ENCODE data around the gene IL18.
"Not testable (repeated sequence)": the region's sequence is repeated elsewhere in the genome, so short reads cannot be mapped to it uniquely, and the experiment has no call there.

IL18 gene

DNA sequence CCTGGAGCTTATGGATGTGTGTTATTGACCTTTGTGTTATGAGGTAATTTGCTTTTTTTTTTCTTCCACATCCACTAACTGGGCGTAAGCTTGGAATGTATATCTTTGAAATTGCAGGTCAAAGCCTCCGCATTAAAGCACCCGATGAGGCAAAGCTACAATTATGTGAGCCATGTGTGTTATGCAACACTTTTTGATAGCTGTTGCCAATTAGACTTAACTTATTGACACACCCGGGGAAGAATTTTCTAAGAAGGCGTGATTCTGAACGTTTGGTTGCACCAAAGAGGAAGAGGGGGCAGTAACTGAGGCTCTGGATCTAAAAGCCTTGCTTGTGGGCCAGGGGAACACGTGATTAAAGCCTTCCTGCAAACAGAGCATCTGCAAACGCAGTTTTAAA, 2.7 kb upstream of the IL18 start:
- no peak for DNase-seq

DNA sequence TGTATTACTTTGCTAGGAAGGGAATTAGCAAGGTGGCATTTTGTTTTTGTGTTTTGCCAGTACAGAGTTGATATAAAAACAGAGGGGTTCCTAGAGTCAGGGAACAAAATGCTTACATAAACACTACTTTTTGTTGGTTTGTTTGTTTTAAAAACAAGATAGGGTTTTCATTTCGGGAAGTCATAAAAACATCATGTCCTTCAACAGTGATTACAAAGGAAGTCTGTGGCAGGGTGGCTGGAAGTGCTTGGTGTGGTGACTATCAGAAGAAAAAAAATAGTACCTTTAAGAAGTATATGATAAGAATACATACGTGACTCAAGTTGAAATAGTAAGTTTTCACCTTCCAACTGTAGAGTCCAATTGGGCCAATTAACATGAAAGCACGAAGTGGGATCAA, 1.2 kb upstream of the IL18 start:
- no peak for DNase-seq

DNA sequence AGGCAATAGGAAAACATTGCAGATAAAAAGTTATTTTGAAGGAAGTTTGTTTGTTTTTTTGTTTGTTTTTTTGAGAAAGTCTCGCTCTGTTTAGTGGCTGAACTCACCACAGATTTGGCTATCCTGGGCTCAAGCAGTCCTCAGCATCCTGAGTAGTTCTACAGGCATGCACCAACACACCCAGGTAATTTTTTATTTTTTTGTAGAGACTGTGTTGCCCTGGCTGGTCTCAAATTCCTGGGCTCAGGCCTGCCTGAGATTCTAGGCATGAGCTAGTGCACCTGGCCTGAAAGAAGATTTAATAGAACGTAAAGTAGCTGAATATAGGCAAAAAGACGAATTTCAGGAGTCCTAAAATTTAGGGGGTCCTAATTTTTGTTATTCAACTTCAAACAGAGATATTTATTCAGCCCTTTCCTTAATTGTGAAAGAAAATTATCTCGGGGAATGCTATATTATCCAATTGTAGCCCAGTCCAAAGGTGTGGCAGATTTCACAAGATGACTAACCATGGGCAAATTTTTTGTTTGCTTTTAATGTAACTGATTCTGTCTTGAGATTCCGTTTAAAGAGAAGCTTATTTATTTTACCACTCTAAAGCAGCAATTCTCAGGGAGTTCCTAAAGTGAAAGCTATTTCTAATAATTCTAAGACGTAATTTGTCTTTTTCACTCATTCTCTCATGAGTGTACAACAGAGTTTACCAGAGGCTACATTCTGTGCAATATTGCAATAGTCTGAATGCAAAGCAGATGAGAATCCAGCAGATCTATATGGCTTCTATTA, 940 bp downstream of the IL18 start:
- DNase-seq = no peak

DNA sequence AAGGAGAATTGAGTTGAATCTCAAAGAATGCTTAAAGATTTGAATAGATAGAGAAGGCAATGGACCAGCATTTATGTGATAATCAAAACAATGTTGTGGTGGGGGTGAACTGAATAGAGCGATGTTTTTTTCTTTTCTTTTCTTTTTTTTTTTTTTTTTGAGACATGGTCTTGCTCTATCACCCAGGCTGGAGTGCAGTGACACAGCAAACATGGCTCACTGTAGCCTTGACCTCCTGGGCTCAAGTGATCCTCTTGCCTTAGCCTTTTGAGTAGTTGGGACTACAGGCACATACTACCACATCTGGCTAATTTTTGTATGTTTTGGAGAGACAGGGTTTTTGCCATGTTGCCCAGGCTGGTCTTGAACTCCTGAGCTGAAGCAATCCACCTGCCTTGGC, 1.7 kb downstream of the IL18 start:
- DNase-seq = not testable (repeated sequence)

DNA sequence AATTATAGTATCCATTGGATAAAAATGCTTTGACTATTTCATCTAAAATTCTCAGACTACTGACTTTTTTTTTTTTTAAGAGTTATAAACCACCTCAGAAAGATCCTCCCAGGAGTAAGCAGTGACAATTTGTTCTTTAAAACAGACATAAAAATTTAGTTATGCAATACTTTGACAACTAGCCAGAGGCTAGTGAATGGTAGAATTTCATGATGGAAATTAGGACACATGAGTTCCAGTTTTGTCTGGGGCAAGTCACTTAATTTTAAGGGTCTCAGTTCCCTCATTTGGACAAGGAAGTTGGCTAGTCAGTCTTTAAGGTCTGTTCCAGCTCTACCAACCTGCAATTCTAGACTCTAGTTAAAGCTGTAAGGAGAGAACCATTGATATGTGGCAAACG, 2.9 kb downstream of the IL18 start:
- DNase-seq = no peak

DNA sequence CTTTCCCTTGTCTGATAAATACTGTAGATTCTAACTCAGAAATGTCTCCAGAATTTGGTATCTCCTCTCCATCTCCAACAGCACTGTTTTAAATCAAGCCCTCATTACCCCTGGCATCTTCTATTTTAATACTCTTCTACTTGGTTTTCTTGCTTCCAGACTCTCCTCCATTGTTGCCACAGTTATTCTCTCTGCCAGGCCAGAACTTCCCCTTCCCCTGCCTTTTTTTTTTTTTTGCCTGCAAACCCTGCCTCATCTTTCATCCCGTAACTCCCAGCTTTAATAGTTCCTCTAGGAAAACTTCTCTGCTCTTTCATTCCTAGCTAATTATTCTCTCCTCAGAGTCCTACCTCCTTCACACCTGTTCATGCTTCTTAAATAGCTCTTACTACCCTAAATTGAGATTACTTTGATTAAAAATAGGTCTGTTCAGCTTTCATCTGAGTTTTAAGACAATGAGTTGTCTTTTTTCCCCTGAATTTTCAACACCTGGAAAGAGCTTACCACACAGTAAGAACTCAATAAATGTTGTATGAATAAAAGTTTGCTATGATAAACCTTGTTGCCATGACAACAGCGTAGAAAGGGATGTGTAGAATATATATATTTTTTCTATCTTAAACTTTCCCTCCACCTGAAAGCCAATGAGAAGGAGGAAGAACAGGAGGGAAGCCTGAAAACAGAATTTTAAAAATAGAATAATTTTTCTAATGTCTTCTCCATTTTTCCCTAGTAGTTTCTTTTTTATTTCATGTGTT, 3.6 kb downstream of the IL18 start:
- no peak for DNase-seq

DNA sequence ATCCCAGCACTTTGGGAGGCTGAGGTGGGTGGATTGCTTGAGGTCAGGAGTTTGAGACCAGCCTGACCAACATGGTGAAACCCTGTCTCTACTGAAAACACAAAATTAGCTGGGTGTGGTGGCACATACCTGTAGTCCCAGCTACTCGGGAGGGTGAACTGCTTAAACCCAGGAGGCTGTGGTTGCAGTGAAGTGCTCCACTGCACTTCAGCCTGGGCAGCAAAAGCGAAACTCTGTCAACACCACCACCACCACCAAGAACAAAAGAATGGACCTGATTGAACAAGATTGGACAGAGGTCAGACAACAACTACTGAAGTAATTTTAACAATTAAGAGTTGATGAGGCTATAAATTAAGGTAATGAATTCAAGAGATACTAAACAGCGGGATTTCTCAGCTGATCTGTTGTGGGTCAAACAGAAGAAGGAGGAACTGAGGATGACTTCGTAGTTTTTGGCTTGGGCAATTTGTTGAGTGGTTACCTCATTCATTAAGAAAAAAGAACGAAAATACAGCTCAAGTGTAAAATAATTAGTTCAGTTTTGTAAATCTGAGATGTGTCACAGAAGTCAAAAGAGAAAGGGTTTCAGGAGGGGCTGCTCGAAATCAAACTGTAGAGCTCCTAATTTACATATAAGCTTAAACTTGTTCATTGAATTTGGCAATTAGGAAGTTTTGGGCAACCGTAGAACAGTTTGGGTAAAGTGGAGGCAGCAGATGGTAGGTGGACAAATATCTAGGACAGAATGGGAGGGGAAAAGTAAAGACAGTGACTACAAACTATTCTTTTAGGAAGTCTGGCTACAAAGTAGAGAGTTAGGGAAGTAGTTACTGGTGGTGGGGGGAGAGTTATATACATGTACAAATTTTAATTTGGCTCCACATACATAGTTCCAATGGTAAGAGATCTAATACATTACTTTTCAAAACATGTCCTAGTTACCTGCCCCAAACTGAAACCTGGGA, 4.5 kb downstream of the IL18 start:
- no peak for DNase-seq

DNA sequence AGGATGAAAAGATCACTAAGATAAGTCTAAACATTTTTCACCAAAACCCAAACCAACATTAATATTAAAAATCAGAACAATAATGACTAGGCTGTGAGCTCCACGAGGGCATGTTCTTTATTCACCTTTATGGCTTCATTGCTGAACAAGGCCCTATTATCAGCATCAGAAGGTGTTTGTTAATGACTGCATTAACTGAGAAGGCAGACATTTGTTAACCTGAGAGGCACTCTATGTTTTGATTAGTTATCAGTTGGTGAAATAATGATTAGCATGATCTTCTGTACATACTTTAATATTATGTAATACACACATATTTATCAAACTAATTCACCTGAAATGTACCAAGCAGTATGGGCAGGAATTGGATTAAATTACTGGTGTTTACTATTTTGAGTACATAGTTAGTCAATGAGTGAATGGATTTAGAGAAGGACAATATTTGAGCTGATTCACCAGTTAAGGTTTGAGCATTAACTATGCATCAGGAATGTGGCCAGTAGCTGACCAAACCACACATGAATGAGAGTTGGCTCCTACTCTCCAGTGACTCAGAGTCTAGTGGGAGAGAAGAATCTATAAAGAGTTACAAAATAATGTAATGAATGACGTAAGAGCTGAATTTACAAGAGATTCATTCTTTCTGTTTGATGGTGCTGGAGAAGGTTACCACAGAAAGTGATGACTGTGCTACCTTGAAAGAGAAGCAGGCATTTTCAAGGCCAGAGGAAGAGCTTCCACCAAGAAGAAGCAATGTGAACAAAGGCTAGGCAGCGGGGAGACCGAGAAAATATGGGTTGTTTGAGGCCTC, 6.7 kb downstream of the IL18 start:
- no peak for DNase-seq

DNA sequence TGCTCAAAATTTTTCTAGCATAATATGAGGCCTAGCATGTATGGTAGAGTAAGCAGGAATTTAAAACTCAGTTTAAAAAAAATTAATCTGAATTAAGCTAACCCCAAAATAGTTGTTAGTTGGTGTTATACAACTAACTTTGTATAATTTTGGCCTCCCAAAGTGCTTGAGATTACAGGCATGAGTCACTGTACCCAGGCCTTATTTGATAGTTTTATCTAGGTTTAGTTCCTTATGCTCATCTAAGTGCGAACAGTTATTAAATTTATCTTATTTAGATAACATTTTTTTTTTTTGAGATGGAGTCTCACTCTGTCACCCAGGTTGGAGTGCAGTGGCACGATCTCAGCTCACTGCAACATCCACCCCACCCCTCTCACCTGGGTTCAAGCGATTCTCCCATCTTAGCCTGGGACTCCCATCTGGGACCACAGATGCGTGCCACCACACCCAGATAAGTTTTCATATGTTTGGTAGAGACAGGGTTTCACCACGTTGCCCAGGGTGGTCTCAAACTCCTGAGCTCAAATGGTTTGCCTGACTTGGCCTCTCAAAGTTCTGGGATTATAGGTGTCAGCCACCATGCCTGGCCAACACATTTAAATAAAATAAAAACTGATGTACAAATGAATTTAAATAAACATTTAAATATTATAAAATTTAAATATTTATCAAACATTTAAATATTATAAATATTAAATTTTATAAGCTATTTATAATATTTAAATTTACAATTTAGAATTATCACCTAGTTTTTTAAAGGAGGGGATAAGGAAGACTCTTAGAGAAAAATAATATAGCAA, 7.5 kb downstream of the IL18 start:
- DNase-seq = no peak

DNA sequence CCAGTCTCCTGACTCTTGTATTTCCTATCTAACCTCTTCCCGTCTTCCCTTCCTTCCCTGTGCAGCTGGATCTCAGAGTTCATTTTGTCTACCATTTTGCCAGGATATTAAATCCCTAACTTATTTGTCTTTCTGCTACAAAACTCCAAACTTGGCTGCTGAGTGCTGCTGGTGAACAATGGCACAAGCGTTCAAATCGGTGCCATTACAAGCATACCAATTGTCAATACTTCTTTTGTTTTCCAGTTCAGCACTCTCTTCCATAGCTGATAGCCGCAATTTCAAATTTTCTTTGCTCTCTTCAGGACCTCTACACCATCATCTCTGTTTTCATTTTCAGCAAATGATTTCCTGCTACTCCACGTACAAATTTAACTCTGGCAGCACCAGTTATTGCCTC, 13.4 kb downstream of the IL18 start:
- DNase-seq = no peak

DNA sequence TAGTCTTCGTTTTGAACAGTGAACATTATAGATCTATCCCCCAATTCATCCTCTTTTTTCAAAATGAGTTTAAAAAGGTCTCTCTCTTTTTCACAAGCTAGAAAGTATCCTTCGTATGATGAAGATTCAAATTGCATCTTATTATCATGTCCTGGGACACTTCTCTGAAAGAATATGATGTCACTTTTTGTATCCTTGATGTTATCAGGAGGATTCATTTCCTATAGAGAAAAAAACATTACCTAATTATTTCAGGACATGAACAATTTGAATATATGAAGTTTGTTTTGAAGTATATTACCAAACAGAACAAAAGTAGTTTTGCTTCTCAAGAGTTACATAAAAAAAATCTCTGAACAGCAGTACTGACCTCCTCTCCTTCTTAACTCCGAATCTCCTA, 20.3 kb downstream of the IL18 start:
- no peak for DNase-seq

DNA sequence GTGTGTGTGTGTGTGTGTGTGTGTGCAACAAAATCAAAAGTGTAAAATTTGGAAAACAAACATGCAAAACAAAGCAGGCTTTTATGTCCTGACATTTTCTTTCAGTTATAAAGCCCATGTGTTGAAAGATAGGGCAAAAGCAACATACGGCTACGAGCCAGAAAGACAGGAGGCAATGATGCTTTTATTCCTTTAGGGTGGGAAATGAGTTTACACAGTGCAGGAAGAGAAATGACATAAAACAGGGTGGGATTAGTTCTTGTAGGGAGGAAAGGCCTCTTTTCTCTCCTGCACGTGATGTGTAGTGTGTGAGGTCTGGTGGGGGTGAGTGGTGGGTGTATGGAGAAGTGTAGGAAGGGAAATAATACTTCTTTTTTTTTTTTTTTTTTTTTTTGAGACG, 29.4 kb downstream of the IL18 start:
- no peak for DNase-seq

DNA sequence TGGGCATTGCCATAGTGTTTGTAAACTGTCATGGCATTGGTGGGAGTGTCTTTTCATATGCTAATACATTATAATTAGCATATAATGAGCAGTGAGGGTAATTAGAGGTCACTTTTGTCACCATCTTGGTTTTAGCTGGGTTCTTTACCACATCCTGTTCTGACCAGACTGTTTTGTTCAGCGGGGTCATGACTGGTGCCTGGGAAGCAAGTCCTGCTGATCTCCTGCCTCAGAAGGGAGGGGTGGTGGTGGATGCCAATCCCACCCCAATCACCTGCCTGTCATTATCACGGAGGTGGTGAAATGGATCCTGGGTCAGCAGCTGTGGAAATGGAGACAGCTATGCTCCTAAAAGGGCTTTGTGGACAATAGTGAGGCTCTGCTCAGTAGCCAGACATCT, 31.2 kb downstream of the IL18 start:
- DNase-seq = no peak

DNA sequence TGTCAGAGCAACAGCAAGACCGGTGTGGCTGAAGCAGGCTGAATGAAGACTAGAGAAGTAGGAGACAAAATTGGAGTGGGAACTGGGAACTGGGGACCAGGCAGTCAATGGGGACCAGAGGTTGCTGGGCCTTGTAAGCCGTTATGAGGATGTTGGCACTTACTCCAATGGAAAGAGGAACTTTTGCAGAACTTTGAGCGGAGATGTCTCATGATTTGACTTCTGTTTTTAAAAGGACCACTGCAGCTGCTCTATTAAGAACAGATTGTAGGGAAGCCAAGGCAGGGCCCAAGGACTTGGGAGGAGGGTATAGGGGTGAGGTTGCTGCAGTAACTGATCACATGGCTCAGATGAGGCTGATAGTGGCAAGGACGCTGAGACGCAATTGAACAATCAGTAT, 34.2 kb downstream of the IL18 start:
- DNase-seq = no peak

DNA sequence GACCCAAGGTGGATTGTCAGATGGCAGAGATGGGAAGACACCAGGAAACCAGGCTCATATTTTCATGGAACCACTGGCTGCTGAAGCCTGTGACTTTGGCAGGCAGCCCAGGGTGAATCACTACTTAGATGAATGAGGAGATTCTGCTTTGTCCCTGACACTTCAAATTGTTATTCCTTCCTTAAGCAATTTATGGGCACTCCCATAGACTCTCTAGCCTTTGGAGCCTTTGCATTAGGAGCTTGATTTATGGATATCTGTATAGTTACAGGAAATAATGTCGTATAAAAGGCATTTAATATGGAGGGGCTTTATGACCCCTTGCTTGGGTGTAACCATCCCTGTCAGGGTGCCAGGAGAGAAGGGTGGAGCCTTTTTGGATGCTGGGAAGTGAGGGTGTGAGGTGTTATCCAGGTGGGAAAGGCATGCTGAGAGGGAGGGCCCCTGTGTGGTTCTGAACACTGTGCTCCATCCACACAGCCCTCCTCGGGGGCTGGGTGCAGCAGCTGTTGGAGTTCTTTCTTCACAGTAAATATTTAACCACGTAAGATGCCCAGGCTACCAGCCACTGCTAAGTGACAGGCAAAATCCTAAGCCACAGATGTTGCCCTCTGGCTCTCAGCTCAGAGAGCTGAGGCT, 35.3 kb downstream of the IL18 start:
- DNase-seq = no peak

DNA sequence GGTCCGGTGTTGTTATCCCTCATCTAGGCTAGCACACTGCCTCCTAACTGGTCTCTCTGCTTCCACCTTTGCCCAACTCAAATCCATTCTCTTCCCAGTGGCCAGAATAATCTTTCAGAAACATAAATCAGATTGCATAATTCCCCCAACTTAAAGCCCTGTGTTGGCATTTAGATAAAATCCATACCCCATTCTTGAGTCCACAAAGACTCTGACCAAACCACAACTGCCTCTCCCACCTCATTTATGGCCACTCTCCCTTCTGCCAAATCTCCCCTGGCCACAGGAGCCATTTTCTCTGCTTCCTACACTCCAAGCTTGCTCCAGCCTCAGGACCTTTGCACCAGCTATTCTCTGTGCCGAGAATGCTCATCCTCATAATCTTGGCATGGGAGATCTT, 36.8 kb downstream of the IL18 start:
- no peak for DNase-seq

DNA sequence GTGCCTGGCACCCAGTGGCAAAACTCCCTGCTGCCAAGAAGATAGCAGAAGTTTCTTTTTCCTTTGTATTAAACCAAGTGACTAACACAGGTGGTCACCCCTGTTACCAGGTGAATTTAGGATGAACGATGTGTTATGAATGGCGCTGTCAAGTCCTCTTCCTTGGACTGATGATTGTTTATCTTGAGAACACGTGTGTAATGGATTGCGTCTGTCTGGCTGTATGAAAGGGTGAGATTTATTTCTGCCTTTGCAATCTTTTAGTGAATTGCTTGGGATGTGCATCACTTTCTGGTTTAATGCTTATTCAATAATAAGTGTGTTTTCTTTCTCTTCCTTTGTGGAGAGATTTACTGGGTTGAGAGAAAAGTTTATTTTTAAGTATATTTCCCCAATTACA, 40.8 kb downstream of the IL18 start:
- DNase-seq = no peak

DNA sequence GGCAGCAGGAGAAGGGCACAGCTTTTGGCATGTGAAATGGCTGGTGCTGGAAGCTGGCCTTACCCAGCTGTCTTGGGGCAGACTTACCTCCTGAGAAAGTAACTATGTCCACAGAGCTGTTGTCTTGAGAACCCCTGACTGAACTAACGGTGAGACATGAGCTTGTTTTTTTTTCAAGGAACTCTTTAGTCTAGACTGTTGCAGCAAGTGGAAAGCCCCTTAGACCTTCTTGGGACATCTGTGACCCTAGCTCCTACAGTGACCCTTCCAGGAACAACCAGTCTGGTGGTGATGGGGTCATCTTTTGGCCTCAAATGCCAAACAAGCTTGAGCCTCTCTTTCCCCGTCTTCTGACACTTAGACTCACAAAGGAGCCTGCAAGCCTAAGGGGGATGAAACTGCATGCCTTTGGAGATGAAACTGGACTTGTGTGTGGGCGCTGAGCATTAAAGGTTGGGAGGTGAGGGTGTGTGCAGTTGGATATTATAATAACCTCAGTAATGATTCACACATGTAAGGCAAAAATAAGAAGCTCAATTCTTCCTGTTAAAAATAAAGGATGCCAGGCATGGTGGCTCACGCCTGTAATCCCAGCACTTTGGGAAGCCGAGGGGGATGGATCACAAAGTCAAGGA, 41.8 kb downstream of the IL18 start:
- DNase-seq = no peak

DNA sequence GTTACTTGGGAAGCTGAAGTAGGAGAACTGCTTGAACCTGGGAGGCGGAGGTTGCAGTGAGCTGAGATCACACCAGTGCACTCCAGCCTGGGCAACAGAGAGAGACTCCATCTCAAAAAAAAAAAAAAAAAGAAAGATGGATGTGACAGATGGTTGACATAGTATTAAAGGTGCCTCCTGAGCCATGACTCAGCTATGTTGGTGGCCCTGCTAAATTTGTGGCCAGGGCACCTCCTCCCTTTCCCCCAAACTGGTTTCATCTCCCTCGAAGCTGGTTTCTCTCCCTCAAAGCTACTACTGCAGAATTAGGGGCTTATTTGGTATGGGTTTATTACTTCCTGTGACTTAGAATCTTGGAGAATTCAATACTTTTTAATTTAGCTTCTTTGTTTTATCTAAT, 45.7 kb downstream of the IL18 start:
- no peak for DNase-seq

DNA sequence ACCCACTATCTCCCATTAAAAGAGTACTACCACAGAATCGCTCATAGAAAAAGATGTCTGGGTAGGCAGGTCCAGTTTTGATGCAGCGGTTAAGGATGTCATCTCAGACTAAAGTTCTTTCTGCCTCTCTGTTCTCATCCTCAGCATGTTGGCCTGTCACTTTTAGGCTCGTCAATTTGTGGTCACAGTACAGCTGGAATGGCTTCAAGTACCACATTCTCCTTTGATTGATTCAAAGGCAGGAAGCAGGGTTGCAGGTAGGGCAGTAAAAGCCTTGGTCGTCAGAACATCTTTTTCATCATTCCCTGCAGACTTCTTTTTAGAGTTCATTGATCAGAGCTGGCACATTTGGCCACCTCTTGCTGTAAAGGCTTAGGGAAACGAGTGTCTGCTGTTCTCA, 48.5 kb downstream of the IL18 start:
- DNase-seq = no peak

DNA sequence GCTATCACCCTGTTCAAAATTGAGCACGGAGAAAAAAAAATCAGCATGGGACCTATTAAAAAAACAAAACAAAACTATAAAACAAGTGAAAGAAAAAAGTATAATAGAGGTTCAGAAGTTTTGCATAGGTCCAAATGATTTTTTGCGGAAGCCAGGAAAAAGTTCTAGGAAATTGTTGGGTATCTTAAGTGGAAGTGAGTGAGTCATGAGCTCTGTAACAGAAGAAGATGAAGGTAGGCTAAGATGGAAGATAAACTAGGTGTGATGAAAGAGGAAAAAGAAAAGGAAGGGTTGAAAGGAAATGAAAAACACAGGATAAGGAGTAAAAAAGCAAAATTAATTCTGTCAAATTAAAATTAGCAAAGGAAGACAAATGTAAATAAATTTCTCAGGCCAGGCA, 49.4 kb downstream of the IL18 start:
- no peak for DNase-seq
